NCI-H1105 treated with DMSO at 0.1 percent for 48 hours (cell line): ENCODE measurements around the gene RFLNA.
"Not testable (repeated sequence)": the region's sequence is repeated elsewhere in the genome, so short reads cannot be mapped to it uniquely, and the experiment has no call there.

Experiments used
- DNase-seq: peaks from one replicate; lab custom pipeline; 2025; lab: John Stamatoyannopoulos, UW

Gene RFLNA

DNA sequence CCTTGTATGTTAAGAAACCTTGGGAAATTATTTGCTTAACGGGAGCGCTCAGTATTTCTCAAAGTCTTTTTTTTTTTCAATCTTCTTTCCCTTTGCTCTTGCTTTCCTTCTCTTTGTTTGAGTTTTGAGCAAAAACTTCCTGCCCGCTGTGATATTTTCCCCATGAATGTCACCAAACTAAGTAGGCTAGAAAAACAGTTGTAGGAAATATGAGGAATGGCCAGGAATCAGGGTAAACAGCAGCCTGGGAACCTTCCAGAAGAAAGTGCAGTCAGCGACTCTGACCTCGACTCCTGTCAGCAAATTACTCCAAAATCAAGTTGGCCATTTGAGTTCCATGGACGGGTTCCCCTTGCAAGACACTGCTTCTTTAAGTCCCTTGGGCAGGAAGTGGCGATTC, 11.6 kb upstream of the RFLNA start:
- no peak for DNase-seq

- no peak for DNase-seq
Measured at GRCh38 chr12:124284368-124284767, 10.5 kb upstream of the RFLNA start.

- DNase-seq, result peak; percentile 69
Measured at GRCh38 chr12:124286414-124286813, 8.5 kb upstream of the RFLNA start.

DNA sequence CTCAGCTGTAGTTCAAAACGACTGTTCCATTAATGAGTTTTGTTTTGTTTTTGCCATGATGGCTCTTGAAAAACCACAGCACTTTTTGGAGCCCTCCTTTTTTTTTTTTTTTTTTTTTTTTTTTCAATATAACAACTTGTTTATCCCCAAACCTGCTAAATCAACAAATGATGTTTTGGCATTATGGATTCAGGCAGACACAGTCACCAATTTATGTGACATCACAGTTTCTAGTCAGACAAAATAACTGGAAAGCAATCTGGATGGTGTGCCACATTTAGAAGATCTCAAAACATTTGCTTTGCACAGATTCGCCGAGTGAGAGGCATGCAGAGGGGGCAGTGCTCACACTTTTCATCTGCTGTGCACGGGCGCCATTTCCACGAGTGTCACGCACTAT, 7.9 kb upstream of the RFLNA start:
- DNase-seq, result no peak

DNA sequence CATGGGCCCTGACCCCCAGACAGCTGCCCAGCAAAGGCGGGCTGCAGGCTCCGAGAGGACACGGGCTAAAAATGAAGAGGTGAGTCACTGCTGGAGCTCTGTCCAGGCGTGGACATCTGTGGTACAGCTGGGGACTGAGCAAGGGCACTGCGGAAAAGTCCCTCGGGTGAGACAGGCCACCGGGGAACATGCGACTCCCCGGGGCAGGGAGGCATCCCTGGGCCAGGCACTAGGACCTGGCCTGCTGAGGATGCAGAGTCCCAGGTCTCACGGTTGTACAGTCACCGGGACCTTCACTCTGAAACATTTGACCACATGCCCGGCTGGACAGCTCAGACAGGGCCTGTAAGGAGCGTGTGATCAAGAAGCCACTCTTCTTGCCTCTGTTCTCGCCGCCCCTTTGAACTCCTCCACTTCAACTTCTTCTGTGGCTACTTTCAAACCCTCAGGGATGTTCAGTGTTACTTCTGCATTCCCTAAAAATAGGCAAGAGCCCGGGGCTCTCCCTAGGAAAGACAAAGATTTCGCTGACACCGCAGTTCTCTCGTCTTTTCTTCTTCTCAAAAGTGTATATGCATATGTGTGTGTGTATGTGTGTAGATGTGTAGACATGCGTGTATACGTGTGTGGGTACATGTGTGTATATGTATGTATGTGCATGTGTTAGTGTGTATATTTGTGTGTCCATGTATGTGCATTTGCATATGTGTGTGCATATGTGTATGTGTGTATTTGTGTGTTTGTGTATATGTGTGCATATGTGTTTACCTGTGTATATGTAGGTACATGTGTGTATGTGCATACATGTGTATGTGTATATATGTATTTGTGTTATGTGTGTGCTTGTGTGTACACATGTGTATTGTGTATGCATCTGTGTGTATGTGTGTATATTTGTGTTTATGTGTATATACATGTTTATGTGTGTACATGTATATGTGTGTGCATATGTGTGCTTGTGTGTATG, 5.0 kb upstream of the RFLNA start:
- DNase-seq, result no peak

DNA sequence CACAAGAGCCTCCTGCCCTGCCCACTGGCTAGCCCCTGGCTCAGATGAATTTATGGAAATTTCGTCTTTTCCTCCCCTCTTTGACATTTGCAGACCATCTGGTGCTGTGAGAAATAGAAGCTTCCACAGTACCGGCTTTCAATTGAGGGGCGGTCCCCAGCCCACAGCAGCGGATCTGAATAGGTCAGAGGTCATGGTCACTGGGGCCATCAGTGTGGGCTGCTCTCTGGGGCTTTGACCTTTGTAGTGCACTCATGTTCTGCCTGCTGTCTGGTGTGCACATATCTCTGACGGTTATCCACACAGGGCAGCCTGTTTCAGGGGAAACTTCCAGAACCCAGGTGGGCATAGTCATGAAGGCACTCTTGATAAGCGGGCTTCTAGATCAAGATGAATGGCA, 2.5 kb upstream of the RFLNA start:
- no peak for DNase-seq

GRCh38 chr12:124293286-124294003, 1.4 kb upstream of the RFLNA start:
- no peak for DNase-seq

GRCh38 chr12:124295431-124296058, 652 bp downstream of the RFLNA start:
- no peak for DNase-seq

DNA sequence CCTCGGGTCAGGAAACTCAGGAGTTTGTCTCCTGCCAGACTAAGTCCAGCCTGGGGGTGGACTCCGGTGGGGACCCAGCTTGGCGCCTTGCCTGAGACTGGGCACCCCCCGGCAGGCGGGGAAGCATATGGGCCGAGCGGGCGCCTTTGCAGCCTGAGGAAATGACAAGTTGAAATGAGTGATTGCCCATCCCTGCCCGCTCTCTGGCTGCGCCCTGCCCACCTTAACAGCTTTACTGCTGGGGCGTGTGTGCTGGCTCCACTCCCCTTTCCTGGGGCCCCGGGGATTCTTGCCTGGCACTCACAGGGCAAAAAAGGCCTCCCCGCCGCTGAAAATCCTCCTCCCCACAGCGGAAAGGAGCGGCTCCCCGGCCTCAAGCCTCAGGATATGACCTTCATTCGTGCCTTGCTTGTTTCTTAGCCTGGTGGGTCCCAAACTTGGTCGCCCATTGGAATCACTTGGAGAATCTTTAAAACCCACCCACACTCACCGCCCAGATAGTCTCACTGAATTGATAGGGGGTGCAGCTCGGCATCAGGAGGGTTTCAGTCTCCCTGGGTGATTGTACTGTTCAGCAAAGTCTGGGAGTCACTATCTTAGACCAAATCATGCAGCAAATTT, 1.5 kb downstream of the RFLNA start:
- no peak for DNase-seq

GRCh38 chr12:124296916-124297351, 2.0 kb downstream of the RFLNA start:
- no peak for DNase-seq

DNA sequence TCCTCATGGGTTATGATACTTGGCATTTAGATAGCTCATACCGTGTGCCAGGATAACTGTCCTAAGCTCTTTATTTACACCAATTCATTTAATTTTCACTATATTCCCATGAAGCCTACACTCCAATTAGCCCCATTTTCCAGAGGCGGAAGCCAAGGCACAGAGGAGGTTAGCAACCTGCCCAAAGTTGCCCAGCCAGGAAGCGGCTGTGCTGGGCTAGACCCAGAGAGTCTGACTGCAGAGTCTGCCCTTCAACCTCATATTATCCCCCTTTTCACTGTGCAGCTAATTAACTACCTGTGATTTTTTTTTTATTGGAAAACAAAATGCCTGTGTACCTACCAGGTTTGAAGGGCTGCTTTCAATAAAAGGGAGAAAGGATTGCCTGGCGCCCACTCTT, 2.5 kb downstream of the RFLNA start:
- no peak for DNase-seq

DNA sequence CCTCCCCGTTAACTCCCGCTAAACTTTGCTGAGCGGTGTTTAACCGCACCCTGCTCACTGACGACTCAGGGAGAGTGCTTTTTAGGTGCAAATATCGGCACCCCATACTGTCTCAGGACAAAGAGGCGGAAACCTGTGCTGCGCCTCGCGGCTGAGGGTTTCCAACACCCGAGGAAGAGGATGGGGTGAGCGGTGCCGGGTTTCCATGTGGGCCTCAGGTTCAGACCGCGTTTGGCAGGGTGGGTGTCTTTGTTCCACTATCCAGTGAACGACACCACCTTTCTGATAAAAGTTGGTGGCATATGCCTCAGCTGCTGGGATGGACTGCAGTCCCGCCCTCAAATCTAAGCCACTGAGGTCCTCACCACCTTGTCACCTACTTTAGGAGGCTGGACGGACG, 3.0 kb downstream of the RFLNA start:
- DNase-seq, result no peak

DNA sequence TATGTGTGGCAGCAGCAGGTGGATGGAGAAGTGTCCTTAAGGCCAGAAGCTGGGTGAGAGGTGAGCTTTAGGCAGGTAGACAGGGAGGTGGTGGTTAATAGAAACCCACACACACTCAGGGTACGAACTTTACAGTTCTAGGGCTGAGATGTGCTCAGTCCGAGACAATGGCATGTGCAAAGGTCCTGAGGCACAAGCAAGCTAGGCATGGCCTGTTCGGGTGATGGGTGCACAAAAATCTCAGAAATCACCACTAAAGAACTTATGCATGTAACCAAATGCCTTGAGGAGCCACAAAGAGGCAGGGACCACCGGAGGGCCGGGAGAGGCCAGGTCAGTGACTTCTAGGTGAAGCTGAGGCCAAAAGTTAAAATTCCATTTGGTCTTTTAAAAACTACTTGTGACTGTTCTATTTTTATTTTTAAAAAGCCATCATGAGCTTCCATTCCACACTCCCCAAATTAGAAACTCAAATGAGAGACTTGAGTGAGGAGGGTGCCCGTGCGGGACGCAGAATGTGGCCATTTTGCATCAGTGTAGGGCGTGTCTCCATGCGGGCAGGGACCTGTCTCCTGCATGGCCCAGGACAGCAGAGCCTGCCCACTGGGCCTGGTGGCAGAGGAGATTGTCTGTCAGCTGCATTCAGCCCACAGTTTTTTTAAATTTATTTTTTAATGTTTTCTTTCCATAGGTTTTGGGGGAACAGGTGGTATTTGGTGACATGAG, 4.0 kb downstream of the RFLNA start:
- no peak for DNase-seq

- DNase-seq, result no peak
Measured at GRCh38 chr12:124299628-124300388, 4.9 kb downstream of the RFLNA start.

DNA sequence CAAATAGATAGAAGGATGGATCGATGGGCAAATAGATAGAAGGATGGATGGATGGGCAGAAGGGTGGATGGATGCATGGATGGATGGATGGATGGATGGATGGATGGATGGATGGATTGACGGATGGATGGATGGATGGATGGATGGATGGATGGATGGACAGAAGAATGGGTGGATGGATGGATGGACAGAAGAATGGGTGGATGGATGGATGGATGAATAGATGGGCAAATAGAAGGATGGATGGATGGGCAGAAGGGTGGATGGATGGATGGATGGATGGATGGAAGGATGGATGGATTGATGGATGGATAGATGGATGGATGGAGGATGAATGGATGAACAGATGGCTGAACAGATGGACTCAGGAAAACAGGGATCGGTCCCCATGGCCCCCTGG, 5.8 kb downstream of the RFLNA start:
- not testable (repeated sequence) for DNase-seq

DNA sequence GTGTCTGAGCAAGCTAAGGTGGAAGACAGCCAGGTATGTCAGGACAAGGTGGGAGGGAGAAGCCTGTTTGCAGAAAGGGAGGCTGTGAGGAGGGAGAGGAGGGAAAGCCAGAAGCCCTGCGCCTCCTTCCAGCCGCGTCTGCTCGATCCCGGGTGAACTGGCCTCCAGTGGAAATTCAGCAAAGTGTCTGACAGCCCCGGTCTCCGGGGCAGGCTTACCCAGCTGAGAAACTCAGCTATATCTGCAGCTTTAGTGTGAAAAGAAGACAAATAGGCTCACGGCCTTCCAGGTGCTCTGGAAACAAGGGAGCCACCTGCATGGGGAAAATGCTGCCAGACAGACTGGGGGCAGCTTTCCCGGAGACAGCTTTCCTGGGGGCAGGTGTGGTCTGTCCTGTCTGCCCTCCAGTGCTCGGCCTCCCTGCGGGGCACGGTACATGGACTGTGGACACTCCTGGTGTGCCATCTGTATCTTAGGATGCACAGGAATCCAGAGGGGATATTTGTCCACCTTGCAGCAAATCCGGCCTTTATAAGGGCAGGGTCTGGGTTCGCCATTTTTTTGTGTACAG, 6.3 kb downstream of the RFLNA start:
- no peak for DNase-seq

DNA sequence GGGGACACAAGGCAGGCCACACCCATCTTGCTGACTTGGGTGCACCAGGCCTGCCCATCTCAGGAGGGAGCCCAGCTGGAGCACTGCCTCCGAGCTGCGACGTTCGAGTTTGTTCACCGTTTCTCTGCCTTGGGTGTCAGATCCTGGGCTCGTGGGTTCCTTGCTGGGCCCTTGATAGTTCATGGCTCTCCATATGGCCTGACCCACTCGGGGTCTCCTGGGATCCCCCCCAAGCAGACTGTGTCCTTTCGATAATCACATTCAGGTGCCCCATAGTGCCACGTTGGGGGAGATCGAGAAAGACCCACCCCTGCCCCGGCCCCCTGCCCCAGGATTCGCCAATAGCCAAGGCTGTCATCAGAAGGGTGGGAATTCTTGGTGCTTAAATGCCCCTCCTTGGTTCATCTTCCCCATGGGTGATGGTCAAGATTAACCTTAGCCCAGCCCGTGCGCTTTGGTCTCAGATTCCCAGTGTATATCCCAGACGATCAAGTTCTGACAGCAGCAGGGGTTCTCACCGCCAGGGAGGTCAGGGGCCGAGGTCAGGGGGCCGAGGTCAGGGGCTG, 7.4 kb downstream of the RFLNA start:
- no peak for DNase-seq

DNA sequence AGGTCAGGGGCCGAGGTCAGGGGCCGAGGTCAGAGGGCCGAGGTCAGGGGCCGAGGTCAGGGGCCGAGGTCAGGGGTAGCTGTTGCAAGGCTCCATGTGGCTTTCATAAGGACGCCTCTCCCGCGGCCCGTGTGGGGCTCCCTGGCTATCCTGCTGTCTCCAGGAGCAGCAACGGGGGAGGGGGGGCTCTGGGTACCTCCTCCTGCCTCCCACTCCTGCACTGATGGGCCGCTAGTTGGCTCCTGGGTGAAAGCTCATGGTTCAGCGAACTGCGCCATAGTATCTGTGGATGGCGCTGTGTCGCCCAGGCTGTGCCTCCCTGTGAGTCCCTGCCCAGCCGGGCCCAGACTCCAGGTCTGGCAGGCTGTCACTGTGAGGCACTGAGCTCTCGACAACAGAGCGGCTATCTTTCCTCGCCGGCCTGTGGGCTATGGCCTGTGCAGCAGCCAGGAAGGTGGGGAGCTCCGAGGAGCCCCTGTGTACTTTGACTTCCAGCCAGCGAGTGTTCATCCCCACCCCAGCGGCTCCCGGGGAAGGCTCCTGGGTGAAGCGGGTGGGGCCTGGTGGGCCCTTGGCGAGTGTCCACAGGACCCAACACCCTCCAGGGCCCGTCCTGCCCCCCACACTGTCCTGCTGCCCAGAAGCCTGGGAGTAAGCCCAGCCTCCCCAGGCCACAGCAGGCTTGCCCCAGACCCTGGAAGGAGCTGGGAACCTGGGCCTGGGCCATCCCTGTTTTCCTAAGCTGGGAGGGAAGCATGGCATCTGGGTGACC, 8.1 kb downstream of the RFLNA start:
- no peak for DNase-seq

- no peak for DNase-seq
Measured at GRCh38 chr12:124303579-124304313, 8.9 kb downstream of the RFLNA start.
